Adrenal gland (tissue), 5 donors: Measurements from ENCODE around the gene ALCAM.

Experiments
- CTCF ChIP-seq, 6 experiments: fragments of 450-650 bp in 4 of 6; fragments of 200-600 bp in 2 of 6; sonication (generic) in 1 of 6; IDR thresholded peaks; 1 replicate in 5 of 6; 2 replicates in 1 of 6; pipeline versions ENCODE4 v1.5.1 to v1.8.0; 2016 to 2021; ENCODE audit warnings: antibody characterized with exemption in 6 of 6, mild to moderate bottlenecking in 2 of 6, moderate library complexity in 1 of 6
- POLR2A ChIP-seq, 2 donors: fragments of 450-650 bp; IDR thresholded peaks; one replicate each; pipeline ENCODE4 v1.6.1; 2017; ENCODE audit warnings: antibody characterized with exemption in 2 of 2, mild to moderate bottlenecking in 2 of 2, moderate library complexity in 1 of 2
- donor health status: DM: no; HTN: no; CAD: no.

GRCh38 chr3:105525531-105525930 lies 158.8 kb downstream of the ALCAM start:
- no peak for TF ChIP-seq CTCF (IDR thresholded peaks at IDR 0.05)
- no peak for TF ChIP-seq POLR2A (IDR thresholded peaks at IDR 0.05)
